ENCODE measurements around the gene HDAC11.

DNA sequence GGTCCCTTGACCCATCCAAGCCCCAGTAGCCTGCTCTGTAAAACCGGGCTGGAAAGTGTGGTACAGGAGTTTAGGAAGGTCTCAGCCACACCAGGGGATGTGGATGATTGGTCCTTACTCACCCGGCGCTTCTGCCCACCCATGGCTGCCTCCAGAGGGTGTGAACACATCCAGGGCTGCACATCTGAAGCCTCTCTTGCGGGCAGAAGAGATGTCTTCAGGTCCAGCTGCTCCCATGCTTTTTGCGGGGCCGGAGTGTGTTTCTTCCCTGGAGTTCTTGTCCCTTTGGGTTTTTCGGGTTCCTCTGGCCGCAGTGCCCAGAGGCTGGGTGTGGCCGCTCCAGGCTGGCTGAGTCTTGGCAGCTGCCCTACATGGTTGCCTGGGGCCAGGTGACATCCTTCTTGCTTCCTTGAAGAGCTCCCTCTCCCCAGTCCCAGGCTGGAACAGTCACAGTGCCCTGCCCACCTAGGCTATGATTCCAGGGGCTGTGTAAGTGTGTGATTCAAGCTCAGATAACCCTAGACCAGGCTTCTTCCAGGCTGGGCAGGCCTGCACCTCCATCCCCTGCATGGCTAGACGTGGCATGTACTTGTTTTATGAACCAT, 33.9 kb downstream of the HDAC11 start:
- TF ChIP-seq, protein P1, sequence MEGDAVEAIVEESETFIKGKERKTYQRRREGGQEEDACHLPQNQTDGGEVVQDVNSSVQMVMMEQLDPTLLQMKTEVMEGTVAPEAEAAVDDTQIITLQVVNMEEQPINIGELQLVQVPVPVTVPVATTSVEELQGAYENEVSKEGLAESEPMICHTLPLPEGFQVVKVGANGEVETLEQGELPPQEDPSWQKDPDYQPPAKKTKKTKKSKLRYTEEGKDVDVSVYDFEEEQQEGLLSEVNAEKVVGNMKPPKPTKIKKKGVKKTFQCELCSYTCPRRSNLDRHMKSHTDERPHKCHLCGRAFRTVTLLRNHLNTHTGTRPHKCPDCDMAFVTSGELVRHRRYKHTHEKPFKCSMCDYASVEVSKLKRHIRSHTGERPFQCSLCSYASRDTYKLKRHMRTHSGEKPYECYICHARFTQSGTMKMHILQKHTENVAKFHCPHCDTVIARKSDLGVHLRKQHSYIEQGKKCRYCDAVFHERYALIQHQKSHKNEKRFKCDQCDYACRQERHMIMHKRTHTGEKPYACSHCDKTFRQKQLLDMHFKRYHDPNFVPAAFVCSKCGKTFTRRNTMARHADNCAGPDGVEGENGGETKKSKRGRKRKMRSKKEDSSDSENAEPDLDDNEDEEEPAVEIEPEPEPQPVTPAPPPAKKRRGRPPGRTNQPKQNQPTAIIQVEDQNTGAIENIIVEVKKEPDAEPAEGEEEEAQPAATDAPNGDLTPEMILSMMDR (IDR thresholded peaks at IDR 0.05; ENCODE audit: low read length) = no peak
- TF ChIP-seq EZH2 (optimal IDR thresholded peaks at IDR 0.05; ENCODE audit: low read depth, low read length) (no peak), EZH2phosphoT487 (IDR thresholded peaks at IDR 0.05; ENCODE audit: low read length) (no peak)

All from MM.1S (cell line).